OCI-LY3 (cell line): ENCODE results near the gene TRIM33.

Experiments used
- CTCF ChIP-seq: fragments of 200-600, 300-600 bp; sonication (generic); IDR thresholded peaks from 2 replicates; pipeline ENCODE4 v1.5.1; 2014; ENCODE audit warnings: antibody characterized with exemption, low read length, low read depth
- EZH2phosphoT487 ChIP-seq: fragments of 200-600 bp; shearing (Covaris generic); IDR thresholded peaks from 2 replicates; pipeline ENCODE4 v1.6.1; 2018; ENCODE audit warnings: antibody characterized with exemption, mixed run types, low read depth

GRCh38 chr1:114551400-114551799 lies 40.4 kb upstream of the TRIM33 start:
- no peak for TF ChIP-seq CTCF
- no peak for TF ChIP-seq EZH2phosphoT487
